NCI-H748 (cell line): ENCODE data around the gene FXR1.
A peak's percentile ranks its signal among the peaks of the same experiment; 100 is the strongest.
"Not testable (repeated sequence)": the region's sequence is repeated elsewhere in the genome, so short reads cannot be mapped to it uniquely, and the experiment has no call there.

Experiments used
- DNase-seq: peaks from one replicate; lab custom pipeline; 2025; ENCODE audit not compliant: unreplicated experiment; lab: John Stamatoyannopoulos, UW

The FXR1 gene

DNA sequence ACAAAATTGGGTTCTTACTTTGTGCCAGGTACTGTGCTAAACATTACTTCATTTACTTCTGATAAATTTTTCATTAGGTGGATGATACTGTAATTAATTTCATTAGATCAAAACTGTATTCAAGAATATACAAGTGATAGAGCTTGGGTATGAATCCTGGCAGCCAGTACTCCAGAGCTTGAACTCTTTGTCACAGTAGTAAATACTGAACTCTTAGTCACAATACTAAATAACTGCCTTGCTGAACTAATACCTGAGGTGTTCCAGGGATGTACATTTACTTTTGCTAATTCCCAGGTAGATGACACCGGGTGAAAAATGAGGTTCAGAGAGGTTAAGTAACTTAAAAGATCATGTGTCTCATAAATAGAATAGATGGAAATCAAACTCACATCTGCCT, 20.3 kb downstream of the FXR1 start:
- DNase-seq, result no peak

DNA sequence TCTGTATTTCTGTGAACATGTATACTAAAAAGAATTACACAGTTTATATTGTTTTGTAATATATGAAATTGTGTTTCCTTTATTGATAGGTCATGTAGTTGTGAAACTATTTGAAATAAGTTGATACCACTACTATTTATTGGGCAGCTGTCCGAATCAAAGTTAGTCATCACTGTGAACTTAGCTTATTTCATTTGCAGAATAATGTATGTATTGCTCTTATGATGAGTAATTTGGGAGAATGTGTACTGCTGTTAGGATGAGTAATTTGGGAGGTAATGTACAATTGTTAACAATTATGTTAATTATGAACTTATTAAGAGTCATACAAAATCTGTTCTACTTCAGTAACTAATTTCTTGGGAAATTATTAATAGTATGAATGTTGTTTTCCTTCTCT, 22.2 kb downstream of the FXR1 start:
- no peak for DNase-seq

DNA sequence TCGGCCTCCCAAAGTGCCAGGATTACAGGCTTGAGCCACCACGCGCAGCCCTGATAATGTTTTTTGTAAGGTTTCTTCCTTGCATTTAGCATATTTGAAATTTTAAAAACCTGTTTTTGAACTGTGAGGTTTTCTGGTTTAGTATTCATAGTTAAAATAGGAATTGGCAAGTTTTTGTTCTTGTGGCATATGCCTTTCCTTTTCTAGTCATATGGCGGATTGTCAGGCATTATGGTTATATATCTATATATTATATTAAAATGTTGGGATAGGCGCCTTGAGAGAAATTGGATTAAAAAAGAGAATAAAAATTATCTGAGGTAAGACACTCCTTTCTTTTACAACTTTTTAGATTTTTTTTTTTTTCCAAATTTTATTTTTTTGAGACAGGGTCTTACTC, 28.4 kb downstream of the FXR1 start:
- no peak for DNase-seq

DNA sequence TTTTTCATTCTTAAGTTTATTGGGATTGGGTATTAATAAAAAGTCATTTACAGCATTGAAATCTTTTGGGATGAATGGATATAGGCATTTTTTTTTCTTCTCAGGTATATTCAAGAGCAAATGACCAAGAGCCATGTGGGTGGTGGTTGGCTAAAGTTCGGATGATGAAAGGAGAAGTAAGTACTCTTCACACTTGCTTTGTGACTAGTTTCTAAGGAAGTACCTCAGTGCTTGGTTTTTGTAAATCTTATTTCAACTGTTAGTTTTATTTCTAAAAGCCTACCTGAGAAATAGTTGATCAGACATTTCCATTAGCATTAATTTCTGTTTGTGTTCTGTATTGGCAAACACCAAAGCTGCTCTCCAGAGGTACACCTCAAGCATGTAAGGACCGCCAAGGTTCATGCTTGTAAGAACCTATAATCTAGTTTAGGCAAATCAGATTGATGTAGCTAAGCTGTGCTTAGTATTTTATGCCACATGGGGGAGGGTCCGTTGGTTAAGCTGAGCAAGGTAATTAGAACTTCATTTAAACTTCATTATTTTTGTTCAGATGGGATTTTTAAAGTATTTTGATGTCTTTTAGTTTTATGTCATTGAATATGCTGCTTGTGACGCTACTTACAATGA, 35.4 kb downstream of the FXR1 start:
- no peak for DNase-seq

- DNase-seq, result no peak
Observed at GRCh38 chr3:180959691-180960090, 47.2 kb downstream of the FXR1 start.

GRCh38 chr3:180961087-180961486, 48.6 kb downstream of the FXR1 start:
- no peak for DNase-seq

DNA sequence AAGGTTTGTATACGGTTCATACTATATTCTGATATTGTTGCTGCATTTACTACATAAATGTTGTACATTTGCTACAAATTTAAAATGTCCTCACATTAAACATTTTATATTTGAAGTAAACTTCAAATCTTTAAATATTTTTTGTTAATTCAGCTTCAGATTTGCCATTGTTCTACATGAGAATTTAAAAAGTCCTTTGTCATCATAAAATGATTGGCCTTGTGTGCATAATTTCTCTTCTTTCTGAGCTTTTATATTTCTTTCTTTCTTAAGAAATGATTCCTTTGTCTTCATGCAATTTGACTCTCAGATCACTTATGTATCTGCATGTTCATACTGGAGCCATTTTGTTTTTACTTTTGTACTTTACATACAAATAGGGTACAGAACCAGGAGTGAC, 49.1 kb downstream of the FXR1 start:
- DNase-seq, result no peak

GRCh38 chr3:180962530-180962929, 50.1 kb downstream of the FXR1 start:
- DNase-seq, result no peak

DNA sequence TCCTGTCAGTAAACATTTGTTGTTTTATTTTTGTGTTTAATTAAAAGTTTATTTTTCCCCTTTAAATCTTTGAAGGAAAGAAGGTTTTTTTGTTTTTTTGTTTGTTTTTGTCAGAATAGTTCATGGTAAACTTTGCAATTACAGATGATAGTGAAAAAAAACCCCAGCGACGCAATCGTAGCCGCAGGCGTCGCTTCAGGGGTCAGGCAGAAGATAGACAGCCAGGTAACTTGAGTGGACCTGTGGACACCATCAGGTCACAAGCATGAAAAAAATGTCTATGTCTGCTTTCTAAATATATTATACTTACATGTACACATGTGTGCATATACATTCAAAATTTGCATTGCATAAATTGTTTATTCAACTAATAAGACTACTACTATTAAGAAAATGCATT, 58.5 kb downstream of the FXR1 start:
- no peak for DNase-seq

DNA sequence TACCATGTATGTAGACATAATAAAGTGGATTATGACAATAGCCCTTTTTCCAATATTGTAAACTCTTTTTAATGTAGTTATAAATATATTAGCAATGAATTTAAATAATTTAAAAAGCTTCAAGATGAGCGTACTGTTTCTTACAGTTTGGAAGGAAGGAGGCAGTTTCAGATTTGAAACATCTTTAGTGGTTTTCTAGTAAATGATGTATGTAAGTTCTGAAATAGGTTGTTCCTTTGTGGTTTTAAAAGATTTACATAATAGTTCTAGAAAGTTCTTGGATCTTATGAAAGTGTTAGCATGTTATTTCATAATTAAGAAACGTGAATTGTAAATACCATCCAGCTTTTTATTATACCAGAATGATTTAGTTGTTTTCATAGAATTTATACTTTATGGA, 61.1 kb downstream of the FXR1 start:
- no peak for DNase-seq

DNA sequence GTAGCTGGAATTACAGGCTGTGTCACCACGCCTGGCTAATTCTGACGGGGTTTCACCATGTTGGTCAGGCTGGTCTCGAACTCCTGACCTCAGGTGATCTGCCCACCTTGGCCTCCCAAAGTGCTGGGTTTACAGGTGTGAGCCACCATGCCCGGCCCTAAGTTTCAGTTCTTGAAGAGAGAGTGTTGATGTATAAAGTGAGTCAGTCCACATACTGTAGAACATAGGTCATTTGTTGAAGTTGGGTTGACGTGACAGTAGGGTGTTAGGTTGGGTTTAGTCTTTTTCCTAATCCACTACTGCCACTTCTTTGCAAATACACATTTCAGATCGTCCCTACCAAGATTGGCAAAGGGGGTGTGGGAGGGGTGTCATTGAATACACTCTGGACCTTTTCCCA, 61.8 kb downstream of the FXR1 start:
- DNase-seq, result no peak

DNA sequence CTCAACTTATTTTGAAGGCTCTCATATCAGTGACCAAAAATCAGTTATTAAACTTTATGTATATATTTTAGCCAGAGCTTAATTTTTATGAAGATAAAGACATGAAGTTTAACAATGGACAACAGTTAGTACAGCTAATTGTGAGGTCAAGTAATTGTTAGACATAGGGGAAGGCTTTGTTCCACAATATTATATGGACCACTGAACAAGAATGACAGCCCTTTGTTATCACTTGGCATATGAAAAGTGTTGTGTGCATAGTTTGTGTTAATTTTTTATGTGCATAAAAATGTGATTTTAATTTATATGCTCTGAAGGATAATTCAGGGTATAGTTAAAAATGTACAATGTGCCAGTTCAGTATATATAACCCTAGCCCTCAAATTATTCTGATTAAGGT, 65.0 kb downstream of the FXR1 start:
- no peak for DNase-seq

GRCh38 chr3:180979961-180980360, 67.5 kb downstream of the FXR1 start:
- DNase-seq, result no peak

- DNase-seq, result no peak
Observed at GRCh38 chr3:180980611-180981010, 68.1 kb downstream of the FXR1 start.

DNA sequence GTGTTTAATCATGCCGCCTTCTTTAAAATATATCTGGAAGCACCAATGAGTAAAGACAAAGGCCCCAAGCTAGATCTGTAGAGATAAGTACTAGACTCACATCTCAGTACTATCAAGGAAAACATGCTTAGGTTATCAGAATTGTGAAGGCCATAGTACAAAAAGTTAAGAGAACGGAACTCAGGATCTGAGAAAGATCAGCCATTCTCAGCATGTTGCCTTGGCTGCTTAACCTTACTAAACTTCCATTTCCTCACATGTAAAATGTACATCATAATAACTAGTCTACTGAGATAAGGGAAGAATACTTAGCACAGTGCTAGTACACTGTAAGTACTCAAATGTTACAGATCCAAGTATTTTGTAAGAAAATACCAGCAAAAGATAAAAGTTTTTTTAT, 69.4 kb downstream of the FXR1 start:
- no peak for DNase-seq

DNA sequence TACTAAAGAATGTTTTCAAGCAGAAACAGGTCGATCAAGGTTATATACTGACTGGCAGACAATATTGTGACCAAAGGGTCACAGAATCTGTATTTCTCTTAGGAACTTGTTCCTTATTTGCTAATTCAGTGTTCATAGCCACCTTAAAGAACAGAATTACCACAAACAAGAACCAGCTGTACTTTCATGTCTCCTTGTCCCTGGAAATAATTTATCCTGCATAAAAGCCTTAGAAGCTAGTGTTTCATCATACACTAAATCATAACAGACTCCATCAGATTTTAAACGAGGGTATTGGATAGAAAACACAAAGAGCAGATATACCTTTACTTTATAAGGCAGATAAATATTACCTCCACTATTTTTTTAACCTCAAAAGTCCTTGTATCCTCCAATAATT, 70.7 kb downstream of the FXR1 start:
- DNase-seq, result no peak

DNA sequence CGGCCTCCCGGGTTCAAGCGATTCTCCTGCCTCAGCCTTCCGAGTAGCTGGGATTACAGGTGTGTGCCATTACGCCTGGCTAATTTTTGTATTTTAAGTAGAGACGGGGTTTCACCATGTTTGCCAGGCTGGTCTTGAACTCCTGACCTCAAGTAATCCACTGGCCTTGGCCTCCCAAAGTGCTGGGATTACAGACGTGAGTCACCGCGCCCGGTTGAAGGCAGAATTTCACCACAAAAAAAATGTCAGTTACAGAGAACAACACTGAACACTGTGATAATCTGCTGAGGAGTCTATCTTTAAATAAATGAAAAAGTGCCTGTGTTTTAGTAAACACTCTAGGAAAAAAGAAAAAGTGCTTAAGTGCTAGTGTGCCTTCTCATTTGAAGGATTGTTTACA, 73.9 kb downstream of the FXR1 start:
- DNase-seq, result not testable (repeated sequence)

DNA sequence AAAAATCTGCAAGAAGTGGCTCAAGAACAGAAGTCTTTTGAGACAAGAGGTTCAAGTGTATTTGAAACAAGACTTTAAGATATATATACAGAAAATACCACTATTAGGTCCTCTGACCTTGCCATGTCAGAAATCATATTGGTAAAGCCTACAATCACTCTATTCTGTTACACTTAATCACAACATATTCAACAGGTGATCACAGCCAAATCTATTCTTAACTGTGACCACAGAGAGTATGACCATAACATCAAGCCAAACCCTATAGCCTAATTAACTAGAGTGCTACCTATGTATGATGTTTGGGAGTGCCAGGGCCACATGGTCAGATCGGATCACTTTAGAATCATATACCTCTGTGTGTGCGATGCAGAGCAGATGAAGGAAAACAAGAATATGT, 74.9 kb downstream of the FXR1 start:
- DNase-seq, result no peak

GRCh38 chr3:180989291-180990163, 77.1 kb downstream of the FXR1 start, which contains the start of gene DNAJC19:
Gene DNAJC19, minus strand, starts transcription at chr3:180989736. Its CDS starts 134 bp downstream, at chr3:180989602.
- peak; percentile 98 for DNase-seq

DNA sequence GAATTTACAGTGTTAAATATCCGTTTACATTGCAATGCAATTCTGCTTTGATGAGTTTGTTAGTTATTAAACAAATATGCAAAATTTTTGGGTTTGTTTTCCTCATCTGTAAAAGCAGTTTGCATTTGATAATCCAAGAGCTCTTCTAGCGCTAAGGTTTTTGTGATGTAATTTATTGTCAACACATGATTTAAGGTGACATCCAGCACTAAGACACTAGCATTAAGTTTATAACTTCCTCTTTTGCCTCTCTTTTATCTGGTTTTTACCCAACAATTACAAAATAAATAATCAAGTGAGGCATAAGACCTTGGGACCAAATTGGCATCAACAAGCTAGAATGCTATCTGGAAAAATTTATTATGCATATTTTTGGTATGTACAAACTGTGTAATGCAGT, 78.0 kb downstream of the FXR1 start:
- no peak for DNase-seq

DNA sequence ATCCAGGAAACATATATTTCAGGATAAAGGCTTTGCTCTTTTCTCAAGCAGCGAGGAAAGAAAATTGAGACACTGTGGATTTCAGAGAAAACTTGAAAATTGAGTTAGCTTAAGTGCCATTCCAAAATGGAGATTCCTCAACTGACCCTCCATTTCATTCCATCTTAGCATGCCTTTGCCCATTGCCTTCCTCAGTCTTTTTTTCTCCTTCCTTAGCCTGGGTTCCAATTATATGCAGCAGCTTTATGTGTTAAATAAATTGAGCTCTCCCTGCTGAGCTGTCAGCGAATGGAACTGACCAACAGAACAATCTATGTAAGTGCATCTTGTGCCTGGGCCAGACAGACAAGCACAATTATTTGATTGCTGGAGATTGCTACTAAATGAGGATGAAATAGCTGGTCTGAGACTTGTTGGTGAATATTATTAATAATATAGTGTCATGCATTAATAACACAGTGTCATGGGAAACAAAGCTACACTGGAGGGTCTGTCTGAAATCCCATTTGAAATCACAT, 84.0 kb downstream of the FXR1 start:
- no peak for DNase-seq

- DNase-seq, result not testable (repeated sequence)
Observed at GRCh38 chr3:181002331-181002730, 89.9 kb downstream of the FXR1 start.
